Forelimb muscle (tissue), 1 donor: ENCODE measurements around the gene EHD2. TPM values are rescaled to one million over a fixed set of nuclear protein-coding genes. Genes with fewer than 3 reads are reported as not detected.
"Not testable (repeated sequence)": the region's sequence is repeated elsewhere in the genome, so short reads cannot be mapped to it uniquely, and the experiment has no call there.

ENCODE experiments used
- DNase-seq: peaks from one replicate; pipeline ENCODE4 v3.0.0-alpha.2; 2013; ENCODE audit warnings: low read depth
- polyA plus RNA-seq: library from polyadenylated mRNA; unstranded; fragments of 120-200 nt; gene quantifications from one replicate; pipeline ENCODE4 v1.2.1, GENCODE V29; 2013; ENCODE audit not compliant: insufficient read length

EHD2 gene
- polyA plus RNA-seq, 1 donor: 91.5 TPM

- DNase-seq: no peak
These were observed 36.1 kb downstream of the EHD2 start for GRCh38 chr19:47749326-47749725.

- DNase-seq: no peak
These were observed 37.5 kb downstream of the EHD2 start for GRCh38 chr19:47750752-47751151.

- DNase-seq: no peak
These were observed 39.4 kb downstream of the EHD2 start for GRCh38 chr19:47752440-47753211.

GRCh38 chr19:47754206-47755064, 41.2 kb downstream of the EHD2 start:
- no peak for DNase-seq

GRCh38 chr19:47755065-47755761, 42.0 kb downstream of the EHD2 start:
- no peak for DNase-seq

GRCh38 chr19:47755762-47756626, 42.8 kb downstream of the EHD2 start:
- DNase-seq: no peak

- DNase-seq: no peak
These were observed 43.4 kb downstream of the EHD2 start for GRCh38 chr19:47756627-47756929.

- no peak for DNase-seq
These were observed 43.9 kb downstream of the EHD2 start for GRCh38 chr19:47756953-47757608.

GRCh38 chr19:47757617-47758442, 44.6 kb downstream of the EHD2 start:
- DNase-seq: no peak

- no peak for DNase-seq
These were observed 45.2 kb downstream of the EHD2 start for GRCh38 chr19:47758443-47758804.

- DNase-seq: no peak
These were observed 47.4 kb downstream of the EHD2 start for GRCh38 chr19:47760632-47760999.

- no peak for DNase-seq
These were observed 48.3 kb downstream of the EHD2 start for GRCh38 chr19:47761566-47761965.

- no peak for DNase-seq
These were observed 48.9 kb downstream of the EHD2 start for GRCh38 chr19:47762151-47762550.

- DNase-seq: no peak
These were observed 49.5 kb downstream of the EHD2 start for GRCh38 chr19:47762615-47763308.

GRCh38 chr19:47764705-47765104, 51.5 kb downstream of the EHD2 start:
- DNase-seq: not testable (repeated sequence)

- DNase-seq: no peak
These were observed 52.5 kb downstream of the EHD2 start for GRCh38 chr19:47765523-47766358.

GRCh38 chr19:47766359-47766620, 53.1 kb downstream of the EHD2 start:
- no peak for DNase-seq

GRCh38 chr19:47766670-47767069, 53.4 kb downstream of the EHD2 start:
- no peak for DNase-seq

- DNase-seq: no peak
These were observed 54.1 kb downstream of the EHD2 start for GRCh38 chr19:47767349-47767748.
